Measurements from ENCODE around the gene SLC35A1. TPM values are rescaled to one million over a fixed set of nuclear protein-coding genes. Genes with fewer than 3 reads are reported as not detected.

SLC35A1 gene
- total and polyA plus RNA-seq, 2 of the 8 experiments (the other 6 are each of a cell fraction or from before 2014, with no cell fraction given), result 4.7 to 9.2 TPM

DNA sequence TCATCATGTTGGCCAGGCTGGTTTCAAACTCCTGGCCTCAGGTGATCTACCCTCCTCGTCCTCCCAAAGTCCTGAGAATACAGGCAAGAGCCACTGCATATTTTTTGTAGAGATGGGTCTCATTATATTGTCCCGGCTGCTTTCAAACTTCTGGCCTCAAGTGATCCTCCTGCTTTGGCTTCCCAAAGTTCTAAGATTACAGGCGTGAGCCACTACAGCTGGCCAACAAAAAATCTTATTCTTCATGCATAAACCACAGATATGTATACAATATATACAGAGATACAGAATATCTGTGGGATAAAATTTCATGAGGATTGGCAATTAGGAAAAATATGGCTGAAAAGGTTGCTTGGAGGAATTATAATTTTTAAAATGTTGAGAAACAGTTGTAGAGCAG, 49.9 kb downstream of the SLC35A1 start (continued):
- TF ChIP-seq HDAC2 (IDR thresholded peaks at IDR 0.05; ENCODE audit: borderline replicate concordance in 1 of 2, low read depth in 2 of 2, low read length in 2 of 2) (no peak), POLR2A (IDR thresholded peaks at IDR 0.05; ENCODE audit: control extremely low read depth in 1 of 2, low read depth in 2 of 2, low read length in 2 of 2) (no peak), SRF (IDR thresholded peaks at IDR 0.05; ENCODE audit: low read depth, low read length) (no peak), EGR1 (IDR thresholded peaks at IDR 0.05; ENCODE audit: borderline replicate concordance, low read depth, low read length) (no peak), SAP30 (IDR thresholded peaks at IDR 0.05; ENCODE audit: insufficient read depth, insufficient replicate concordance, low read length) (no peak), NANOG (IDR thresholded peaks at IDR 0.05; ENCODE audit: insufficient read depth, low read depth, low read length, poor library complexity, severe bottlenecking) (no peak), GABPA (IDR thresholded peaks at IDR 0.05; ENCODE audit: borderline replicate concordance, insufficient read depth, low read length) (no peak)

All from H1 (cell line).